ENCODE data around the gene SUPT6H. TPM values are rescaled to one million over a fixed set of nuclear protein-coding genes. Genes with fewer than 3 reads are reported as not detected.
A peak's percentile ranks its signal among the peaks of the same experiment; 100 is the strongest.

Gene SUPT6H
- total and polyA plus RNA-seq, 9 of the 15 experiments (the other 6 are each of a cell fraction or from before 2014, with no cell fraction given) = 1.7 to 77.7 (median 49.2) TPM

DNA sequence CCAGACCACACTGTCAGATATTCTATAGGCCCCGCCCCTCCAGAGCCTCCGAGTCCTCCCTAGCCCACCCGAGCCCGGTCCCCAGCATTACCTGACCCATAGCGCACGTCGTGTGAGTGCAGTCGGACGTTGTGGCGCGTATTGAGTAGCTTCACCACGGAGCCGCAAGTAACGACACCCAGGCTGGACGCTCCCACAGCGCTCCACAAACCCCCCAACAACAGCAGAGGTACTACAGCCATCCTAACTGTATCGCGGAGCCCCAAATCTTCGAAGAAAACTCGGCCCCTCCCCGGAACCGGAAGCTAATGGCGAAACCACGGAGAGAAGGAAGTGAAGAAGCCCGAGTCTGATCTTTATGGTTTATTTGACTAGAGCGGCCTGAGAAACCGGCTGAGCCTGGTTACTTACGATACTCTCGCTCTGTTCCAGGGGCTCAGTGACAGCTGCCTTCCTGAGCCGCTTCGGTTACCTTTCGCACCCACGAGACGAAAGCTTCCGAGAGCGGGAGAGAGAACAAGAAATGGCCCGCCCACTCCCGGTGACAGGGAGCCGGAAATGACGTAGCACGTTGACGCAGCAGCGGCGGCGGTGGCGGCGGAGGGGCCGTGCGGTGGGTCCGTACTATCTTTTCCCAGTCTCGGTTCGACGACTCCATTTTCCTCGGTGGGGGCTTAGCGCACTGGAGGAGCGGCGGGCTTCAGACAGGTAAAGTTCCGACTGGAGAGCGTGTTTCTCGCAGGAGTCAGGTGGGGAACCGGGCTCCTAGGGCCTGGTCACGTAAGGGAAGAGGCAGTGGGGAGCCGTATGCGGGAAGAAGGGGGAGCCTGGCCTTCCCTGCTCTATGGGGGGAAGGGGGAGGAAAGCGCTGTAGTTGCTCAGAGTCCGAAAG is at the start of gene SUPT6H, which contains the start of gene SDF2 (continued):
- TF ChIP-seq RERE (CRISPR knock-in tag; IDR thresholded peaks at IDR 0.05; ENCODE audit: borderline replicate concordance) (no peak), CBX3 (IDR thresholded peaks at IDR 0.05; ENCODE audit: borderline replicate concordance in 1 of 2, low read length in 2 of 2) (peak in 1 of 2 experiments; percentile 28; a peak in 1 of 3 replicates), ZBED1 (IDR thresholded peaks at IDR 0.05) (peak; percentile 85), EWSR1 (IDR thresholded peaks at IDR 0.05; ENCODE audit: borderline replicate concordance, low read depth, partially characterized antibody) (no peak), ZNF197 (CRISPR knock-in tag; IDR thresholded peaks at IDR 0.05; ENCODE audit: low read depth) (no peak), RUNX1 (IDR thresholded peaks at IDR 0.05; ENCODE audit: low read depth) (no peak), MECOM (CRISPR knock-in tag; IDR thresholded peaks at IDR 0.05) (peak; percentile 21; the same call in 1 of the 2 replicates), ZBTB1 (CRISPR knock-in tag; IDR thresholded peaks at IDR 0.05; ENCODE audit: borderline replicate concordance, low read depth) (no peak), MYC (IDR thresholded peaks at IDR 0.05; ENCODE audit: low read depth, low read length) (peak; percentile 75), MYC (CRISPR knock-in tag; IDR thresholded peaks at IDR 0.05; ENCODE audit: borderline replicate concordance, low read depth) (peak; percentile 64; the same call in 1 of the 2 replicates), XRCC5 (IDR thresholded peaks at IDR 0.05; ENCODE audit: low read depth, low read length) (peak; percentile 84; the same call in 1 of the 2 replicates), PBX2 (CRISPR knock-in tag; IDR thresholded peaks at IDR 0.05; ENCODE audit: low read depth) (no peak), PBX2 (tag; conservative IDR thresholded peaks at IDR 0.05; ENCODE audit: low read depth) (no peak; the same call in 1 of the 2 replicates), GABPA (tag; conservative IDR thresholded peaks at IDR 0.05; ENCODE audit: low read depth) (peak; percentile 98)
- TF ChIP-seq, protein P1, sequence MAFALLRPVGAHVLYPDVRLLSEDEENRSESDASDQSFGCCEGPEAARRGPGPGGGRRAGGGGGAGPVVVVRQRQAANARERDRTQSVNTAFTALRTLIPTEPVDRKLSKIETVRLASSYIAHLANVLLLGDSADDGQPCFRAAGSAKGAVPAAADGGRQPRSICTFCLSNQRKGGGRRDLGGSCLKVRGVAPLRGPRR (CRISPR knock-in tag; IDR thresholded peaks at IDR 0.05) = no peak
- TF ChIP-seq, protein P2, sequence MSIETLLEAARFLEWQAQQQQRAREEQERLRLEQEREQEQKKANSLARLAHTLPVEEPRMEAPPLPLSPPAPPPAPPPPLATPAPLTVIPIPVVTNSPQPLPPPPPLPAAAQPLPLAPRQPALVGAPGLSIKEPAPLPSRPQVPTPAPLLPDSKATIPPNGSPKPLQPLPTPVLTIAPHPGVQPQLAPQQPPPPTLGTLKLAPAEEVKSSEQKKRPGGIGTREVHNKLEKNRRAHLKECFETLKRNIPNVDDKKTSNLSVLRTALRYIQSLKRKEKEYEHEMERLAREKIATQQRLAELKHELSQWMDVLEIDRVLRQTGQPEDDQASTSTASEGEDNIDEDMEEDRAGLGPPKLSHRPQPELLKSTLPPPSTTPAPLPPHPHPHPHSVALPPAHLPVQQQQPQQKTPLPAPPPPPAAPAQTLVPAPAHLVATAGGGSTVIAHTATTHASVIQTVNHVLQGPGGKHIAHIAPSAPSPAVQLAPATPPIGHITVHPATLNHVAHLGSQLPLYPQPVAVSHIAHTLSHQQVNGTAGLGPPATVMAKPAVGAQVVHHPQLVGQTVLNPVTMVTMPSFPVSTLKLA (conservative IDR thresholded peaks at IDR 0.05) = peak; percentile 88 to 94

Data from K562 (cell line).